HG03280 (cell line): ENCODE data around the gene NPIPB2.
"Not testable (repeated sequence)": the region's sequence is repeated elsewhere in the genome, so short reads cannot be mapped to it uniquely, and the experiment has no call there.

Source experiments
- ATAC-seq: cut with Tn5 transposase; IDR thresholded peaks from one replicate; pipeline ENCODE4 v1.9.1; 2021; ENCODE audit warnings: mild to moderate bottlenecking, moderate library complexity; ENCODE audit not compliant: unreplicated experiment

Gene NPIPB2

DNA sequence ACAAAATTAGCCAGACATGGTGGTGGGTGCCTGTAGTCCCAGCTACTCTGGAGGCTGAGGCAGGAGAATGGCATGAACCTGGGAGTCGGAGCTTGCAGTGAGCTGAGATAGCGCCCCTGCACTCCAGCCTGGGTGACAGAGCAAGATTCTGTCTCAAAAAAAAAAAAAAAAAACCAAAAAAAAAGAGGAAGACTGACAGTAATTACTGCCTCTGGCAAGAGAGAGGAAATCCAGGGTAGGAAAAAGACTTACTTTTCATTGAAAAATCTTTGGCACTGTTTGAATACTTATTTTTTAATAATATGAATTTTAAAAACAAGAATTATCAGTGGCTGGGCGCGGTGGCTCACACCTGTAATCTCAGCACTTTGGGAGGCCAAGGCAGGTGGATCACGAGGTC lies 20.6 kb upstream of the NPIPB2 start:
- not testable (repeated sequence) for ATAC-seq

- no peak for ATAC-seq
Measured at GRCh38 chr16:11957591-11958395, 15.9 kb upstream of the NPIPB2 start.

DNA sequence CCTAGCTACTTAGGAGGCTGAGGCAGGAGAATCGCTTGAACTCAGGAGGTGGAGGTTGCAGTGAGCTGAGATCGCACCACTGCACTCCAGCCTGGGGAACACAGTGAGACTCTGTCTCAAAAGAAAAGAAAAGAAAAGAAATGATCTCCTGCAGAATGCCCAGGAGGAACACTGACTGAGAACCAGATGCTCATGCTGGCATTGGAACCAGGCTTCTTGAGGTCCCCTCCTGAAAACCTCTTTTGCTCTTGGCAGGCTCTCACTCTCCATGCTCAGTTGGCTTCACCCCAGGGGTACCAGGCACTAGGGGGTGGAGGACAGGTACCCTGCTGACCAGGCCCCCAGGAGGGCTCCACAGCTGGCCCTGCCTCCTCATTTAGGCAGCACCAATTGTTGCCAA lies 14.7 kb upstream of the NPIPB2 start:
- no peak for ATAC-seq

- ATAC-seq, result no peak
Measured at GRCh38 chr16:11955713-11956123, 13.9 kb upstream of the NPIPB2 start.

GRCh38 chr16:11953576-11953975 lies 11.7 kb upstream of the NPIPB2 start:
- ATAC-seq, result not testable (repeated sequence)

DNA sequence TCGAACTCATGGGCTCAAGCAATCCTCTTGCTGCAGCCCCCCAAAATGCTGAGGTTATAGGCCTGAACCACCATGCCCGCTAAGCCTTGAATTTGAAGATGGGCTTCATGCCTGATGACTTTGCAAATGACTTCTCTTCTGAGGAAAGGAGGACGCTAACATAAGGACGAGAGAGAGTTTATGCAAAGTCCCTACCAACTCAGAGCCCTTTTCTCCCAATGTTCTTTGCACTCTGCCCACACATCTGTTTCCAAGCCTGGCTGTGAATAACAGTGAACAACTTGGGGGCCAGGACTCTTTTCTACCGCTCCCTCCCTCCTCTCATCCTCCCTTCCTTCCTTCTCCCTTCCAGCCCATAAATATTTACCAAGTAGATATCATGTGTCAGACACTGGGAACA lies 8.5 kb upstream of the NPIPB2 start:
- no peak for ATAC-seq

DNA sequence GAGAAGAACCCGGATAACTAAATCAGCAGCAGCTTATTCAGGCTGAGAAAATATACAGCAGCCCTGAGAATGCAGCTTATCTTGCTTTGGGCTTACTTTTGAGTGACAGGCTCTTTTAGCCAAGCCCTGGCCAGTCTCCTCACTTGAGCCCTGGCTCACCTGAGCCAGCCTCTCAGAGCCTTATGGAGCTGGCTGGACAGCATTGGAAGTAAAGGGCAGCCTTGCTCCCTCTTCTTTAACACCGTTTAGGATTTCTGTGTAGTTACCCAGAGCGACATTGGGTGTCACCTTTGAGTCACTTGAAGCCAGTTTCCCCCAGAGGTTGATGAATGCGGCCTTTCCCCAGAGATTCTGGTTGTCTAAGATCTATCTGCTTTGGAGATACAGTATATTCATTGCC lies 7.7 kb upstream of the NPIPB2 start:
- ATAC-seq, result no peak

- no peak for ATAC-seq
Measured at GRCh38 chr16:11948819-11949218, 7.0 kb upstream of the NPIPB2 start.

- no peak for ATAC-seq
Measured at GRCh38 chr16:11946433-11946832, 4.6 kb upstream of the NPIPB2 start.

DNA sequence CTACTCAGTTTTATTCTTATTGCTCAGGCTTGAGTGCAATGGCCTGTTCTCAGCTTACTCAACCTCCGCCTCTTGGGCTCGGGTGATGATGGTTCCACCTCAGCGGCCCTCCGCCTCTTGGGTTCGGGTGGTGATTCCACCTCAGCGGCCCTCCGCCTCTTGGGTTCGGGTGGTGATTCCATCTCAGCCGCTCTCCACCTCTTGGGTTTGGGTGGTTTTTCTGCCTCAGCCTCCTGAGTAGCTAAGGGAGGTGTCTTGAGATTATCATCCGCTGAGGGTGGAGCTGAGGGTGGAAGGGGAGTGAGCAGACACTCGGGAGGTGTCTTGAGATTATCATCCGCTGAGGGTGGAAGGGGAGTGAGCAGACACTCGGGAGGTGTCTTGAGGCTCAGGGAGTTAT lies 14.5 kb downstream of the NPIPB2 start:
- ATAC-seq, result not testable (repeated sequence)

DNA sequence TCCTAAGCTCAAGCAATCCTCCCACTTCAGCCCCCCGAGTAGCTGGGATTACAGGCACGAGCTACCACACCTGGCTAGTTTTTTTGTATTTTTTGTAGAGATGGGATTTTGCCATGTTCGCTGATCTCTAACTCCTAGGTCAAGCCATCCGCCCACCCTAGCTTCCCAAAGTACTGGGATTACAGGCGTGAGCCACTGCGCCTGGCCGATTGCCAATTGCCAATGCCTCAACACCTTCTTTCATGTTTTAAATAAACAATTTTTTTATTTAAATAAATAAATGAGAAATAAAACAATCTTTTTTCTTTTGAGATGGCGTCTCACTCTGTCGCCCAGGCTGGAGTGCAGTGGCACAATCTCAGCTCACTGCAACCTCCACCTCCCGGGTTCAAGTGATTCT lies 17.8 kb downstream of the NPIPB2 start:
- ATAC-seq, result not testable (repeated sequence)

- ATAC-seq, result no peak
Measured at GRCh38 chr16:11916524-11917285, 25.1 kb downstream of the NPIPB2 start.

GRCh38 chr16:11915644-11916523 lies 26.0 kb downstream of the NPIPB2 start, which contains the start of gene GSPT1:
Gene GSPT1 (minus strand): TSS chr16:11915956. CDS start chr16:11915720, 236 bp downstream.
- ATAC-seq, result peak; percentile 83

- peak; percentile 30 for ATAC-seq
Measured at GRCh38 chr16:11915114-11915643, 26.7 kb downstream of the NPIPB2 start.

- no peak for ATAC-seq
Measured at GRCh38 chr16:11914210-11915113, 27.4 kb downstream of the NPIPB2 start.

GRCh38 chr16:11913425-11914079 lies 28.3 kb downstream of the NPIPB2 start:
- ATAC-seq, result no peak

DNA sequence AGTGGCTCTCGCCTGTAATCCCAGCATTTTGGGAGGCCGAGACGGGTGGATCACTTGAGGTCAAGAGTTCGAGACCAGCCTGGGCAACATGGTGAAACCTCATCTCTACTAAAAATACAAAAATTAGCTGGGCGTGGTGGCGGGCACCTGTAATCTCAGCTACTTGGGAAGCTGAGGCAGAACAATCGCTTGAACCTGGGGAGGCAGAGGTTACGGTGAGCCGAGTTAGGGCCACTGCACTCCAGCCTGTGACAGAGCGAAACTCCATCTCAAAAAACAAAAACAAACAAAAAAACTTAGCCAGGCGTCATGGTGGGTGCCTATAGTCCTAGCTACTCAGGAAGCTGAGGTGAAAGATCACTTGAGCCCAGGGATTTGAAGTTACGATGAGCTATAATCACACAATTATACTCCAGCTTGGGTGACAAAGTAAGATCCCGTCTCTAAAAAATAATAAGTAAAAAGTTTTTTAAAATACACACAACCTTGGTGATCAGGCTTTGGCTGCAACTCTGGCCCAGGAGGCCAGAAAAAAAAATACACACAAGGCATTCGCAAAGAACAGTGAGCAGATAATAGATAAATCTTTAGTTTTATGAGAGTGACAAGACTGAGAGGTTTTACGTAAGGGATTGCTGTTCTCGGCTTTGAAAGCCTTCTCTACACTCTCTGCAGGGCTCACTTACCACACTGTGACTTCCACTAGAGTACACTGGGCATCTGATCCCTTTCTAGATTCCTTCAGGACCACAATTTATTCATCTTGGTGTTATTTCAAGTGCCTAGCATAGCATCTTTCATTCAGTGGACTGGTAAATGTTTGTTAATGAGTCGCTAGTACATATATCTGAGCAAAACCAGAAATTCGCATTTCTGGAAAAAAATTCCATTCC lies 31.9 kb downstream of the NPIPB2 start:
- no peak for ATAC-seq
